Lung (tissue), 12 donors: Measurements from ENCODE around the gene PEAR1. TPM values are rescaled to one million over a fixed set of nuclear protein-coding genes. Genes with fewer than 3 reads are reported as not detected.

Experiments
- ATAC-seq: fragments of 200-7000 bp; cut with Tn5 transposase; one replicate; pipeline ENCODE4 v1.9.1; 2020; ENCODE audit warnings: moderate number of reproducible peaks; ENCODE audit not compliant: insufficient read depth, low FRiP score
- DNase-seq, 3 donors: peaks; one replicate each; pipeline ENCODE4 v3.0.0-alpha.2; 2013 to 2017
- H3K27ac ChIP-seq, 2 donors: one replicate each; pipeline ENCODE4 v1.5.1; 2013; ENCODE audit warnings: mild to moderate bottlenecking in 2 of 2, moderate library complexity in 2 of 2, control low read depth in 1 of 2, inconsistent platforms in 1 of 2, low read depth in 1 of 2, low read length in 1 of 2
- H3K27me3 ChIP-seq, 3 donors: one replicate each; pipeline ENCODE4 v1.5.1; 2013; ENCODE audit warnings: low read length in 2 of 3; ENCODE audit not compliant: control insufficient read depth in 3 of 3, insufficient read depth in 3 of 3
- H3K36me3 ChIP-seq, 4 donors: one replicate each; pipeline ENCODE4 v1.5.1; 2013; ENCODE audit warnings: low read length in 4 of 4, mild to moderate bottlenecking in 1 of 4, moderate library complexity in 1 of 4; ENCODE audit not compliant: control insufficient read depth in 4 of 4, insufficient read depth in 4 of 4
- H3K4me1 ChIP-seq, 5 donors: one replicate each; pipeline ENCODE4 v1.5.1; 2013; ENCODE audit warnings: low read length in 5 of 5, mild to moderate bottlenecking in 2 of 5, moderate library complexity in 1 of 5; ENCODE audit not compliant: control insufficient read depth in 5 of 5, insufficient read depth in 5 of 5
- H3K4me3 ChIP-seq: one replicate; pipeline ENCODE4 v1.5.1; 2013; ENCODE audit warnings: mild to moderate bottlenecking, control low read depth, moderate library complexity
- H3K9ac ChIP-seq, 2 donors: one replicate each; pipeline ENCODE4 v1.5.1; 2013; ENCODE audit warnings: low read length in 2 of 2, control low read depth in 1 of 2; ENCODE audit not compliant: insufficient read depth in 1 of 2
- H3K9me3 ChIP-seq, 4 donors: one replicate each; pipeline ENCODE4 v1.5.1; 2013; ENCODE audit warnings: low read length in 3 of 4, mild to moderate bottlenecking in 1 of 4, moderate library complexity in 1 of 4; ENCODE audit not compliant: control insufficient read depth in 4 of 4, insufficient read depth in 3 of 4
- CTCF ChIP-seq: IDR thresholded peaks from 2 replicates; pipeline ENCODE4 v1.5.1; 2012; ENCODE audit warnings: mild to moderate bottlenecking; ENCODE audit errors: control extremely low read depth, extremely low read depth
- WGBS, 2 donors: extraction: QIAGEN DNeasy Blood & Tissue Kit; methylation state at CpG; one replicate each; pipeline ENCODE4 v1.1.7; 2013; 5-methylcytosine and 5-hydroxymethylcytosine counted together
- polyA plus RNA-seq, 2 donors: library from polyadenylated mRNA; stranded (reverse); fragments of 200-250 nt; gene quantifications; one replicate each; pipeline ENCODE4 v1.2.1, GENCODE V29; 2013
- total RNA-seq, 2 donors: library from RNA; depleted of rRNA in 1 of 2; stranded (reverse); fragments of >200 nt in 1 of 2; gene quantifications; one replicate each; pipeline ENCODE4 v1.2.1, GENCODE V29; 2014 to 2021
- donor health status: control.
- donor health status: control.
- donor health status: Bipolar disorder and iron deficiency.
- donor health status: healthy.
- donor health status: DM: yes; HTN: yes; CAD: no.

Gene PEAR1
- total and polyA plus RNA-seq, 4 donors: 7.6 to 15.3 (median 12.9) TPM

- H3K36me3 ChIP-seq: peaks cover 7 to 46% (median 12%) of the 10 kb centered on the region in 4 donors
- ATAC-seq: no peak
- no peak overlapping the region for H3K27ac ChIP-seq
- H3K4me3 ChIP-seq: no peak overlapping the region
- H3K4me1 ChIP-seq: peaks cover 0 to 1% (median 0%) of the 10 kb centered on the region in 5 donors
- H3K9me3 ChIP-seq: no peaks in the 10 kb centered on the region
- 93% methylated on average over 17 of the region's 17 CpGs for WGBS, 2 donors
- TF ChIP-seq CTCF: no peak
- H3K27me3 ChIP-seq: no peaks in the 10 kb centered on the region
- DNase-seq: no peak
- H3K9ac ChIP-seq: no peak overlapping the region
Measured at GRCh38 chr1:156935505-156936128, 42.1 kb downstream of the PEAR1 start.

GRCh38 chr1:156936191-156936590 lies 42.7 kb downstream of the PEAR1 start:
- 96% methylated on average over 5 of the region's 5 CpGs for WGBS, 2 donors
- no peak overlapping the region for H3K4me3 ChIP-seq
- no peak overlapping the region for H3K9ac ChIP-seq
- no peaks in the 10 kb centered on the region for H3K9me3 ChIP-seq
- no peaks in the 10 kb centered on the region for H3K27me3 ChIP-seq
- peaks cover 0 to 1% (median 0%) of the 10 kb centered on the region in 5 donors for H3K4me1 ChIP-seq
- no peak overlapping the region for H3K27ac ChIP-seq
- no peak for DNase-seq
- no peak for ATAC-seq
- TF ChIP-seq CTCF: no peak
- H3K36me3 ChIP-seq: peaks cover 7 to 47% (median 12%) of the 10 kb centered on the region in 4 donors

- WGBS, 2 donors: 87 to 91% methylated on average over 10 of the region's 10 CpGs
- no peak for ATAC-seq
- no peak for DNase-seq
Measured at GRCh38 chr1:156936721-156937220, 43.3 kb downstream of the PEAR1 start.

More at GRCh38 chr1:156936721-156937220, 43.3 kb downstream of the PEAR1 start:
- Histone ChIP-seq H3K9me3 (no peaks in the 10 kb centered on the region), H3K27me3 (no peaks in the 10 kb centered on the region), H3K4me3 (no peak overlapping the region), H3K36me3 (peaks cover 7 to 53% (median 12%) of the 10 kb centered on the region in 4 donors), H3K4me1 (peaks cover 0 to 1% (median 0%) of the 10 kb centered on the region in 5 donors), H3K27ac (no peak overlapping the region), H3K9ac (no peak overlapping the region)
- no peak for TF ChIP-seq CTCF
